PC-9 (cell line): ENCODE results near the gene RYR3.

Experiments
- CTCF ChIP-seq: fragments of 200-600 bp; sonication (generic); conservative IDR thresholded peaks from 2 replicates; pipeline ENCODE4 v1.6.1; 2017; ENCODE audit warnings: mixed run types, antibody characterized with exemption, mild to moderate bottlenecking, moderate library complexity
- EZH2 ChIP-seq: fragments of 200-600 bp; sonication (generic); IDR thresholded peaks from 2 replicates; pipeline ENCODE4 v1.8.0; 2017; ENCODE audit warnings: antibody characterized with exemption, low read depth

GRCh38 chr15:33912326-33912725 lies 601.6 kb downstream of the RYR3 start:
- no peak for TF ChIP-seq CTCF
- no peak for TF ChIP-seq EZH2
